Neural cell (in vitro differentiated cells): ENCODE measurements around the gene ATP4B. TPM values are rescaled to one million over a fixed set of nuclear protein-coding genes. Genes with fewer than 3 reads are reported as not detected.

Experiments
- H2AFZ ChIP-seq: fragments of 200-600, 300-800 bp; sonication (generic), shearing (Covaris generic); 2 replicates; pipeline ENCODE4 v1.6.0; 2014; ENCODE audit warnings: low read depth, mild to moderate bottlenecking, antibody characterized with exemption, low read length, moderate library complexity
- H3F3A ChIP-seq: fragments of 200-600 bp; shearing (Covaris generic); 2 replicates; pipeline ENCODE4 v1.6.1; 2016; ENCODE audit warnings: mild to moderate bottlenecking, moderate library complexity, mixed read lengths, antibody characterized with exemption, low read length; ENCODE audit not compliant: insufficient read depth, poor library complexity, severe bottlenecking
- H3K27ac ChIP-seq: fragments of 200-600, 300-800 bp; sonication (generic), shearing (Covaris generic); 2 replicates; pipeline ENCODE4 v1.5.1; 2014; ENCODE audit warnings: mild to moderate bottlenecking, low read length, moderate library complexity
- H3K27me3 ChIP-seq: fragments of 300-800, 200-600 bp; sonication (generic), shearing (Covaris generic); 2 replicates; pipeline ENCODE4 v1.6.0; 2014; ENCODE audit warnings: mild to moderate bottlenecking, low read depth, low read length, moderate library complexity; ENCODE audit not compliant: insufficient read depth
- H3K36me3 ChIP-seq: fragments of 300-800, 200-600 bp; sonication (generic), shearing (Covaris generic); 2 replicates; pipeline ENCODE4 v1.5.1; 2014; ENCODE audit warnings: mild to moderate bottlenecking, antibody characterized with exemption, low read length, moderate library complexity; ENCODE audit not compliant: insufficient read depth
- H3K4me2 ChIP-seq: fragments of 300-800, 200-600 bp; sonication (generic), shearing (Covaris generic); 2 replicates; pipeline ENCODE4 v1.6.0; 2014; ENCODE audit warnings: mild to moderate bottlenecking, low read length
- H3K4me3 ChIP-seq: fragments of 300-800, 200-600 bp; sonication (generic), shearing (Covaris generic); 2 replicates; pipeline ENCODE4 v1.5.1; 2014; ENCODE audit warnings: mild to moderate bottlenecking, low read length, moderate library complexity
- H3K79me2 ChIP-seq: fragments of 200-600 bp; shearing (Covaris generic); replicated peaks from 2 replicates; pipeline ENCODE4 v1.6.0; 2014; ENCODE audit warnings: mild to moderate bottlenecking, low read length, moderate library complexity; ENCODE audit not compliant: insufficient read depth
- H3K9ac ChIP-seq: fragments of 300-800, 200-600 bp; sonication (generic), shearing (Covaris generic); 2 replicates; pipeline ENCODE4 v1.6.1; 2016; ENCODE audit warnings: mild to moderate bottlenecking, low read length, mixed read lengths
- H3K9me2 ChIP-seq: fragments of 200-600 bp; shearing (Covaris generic); 2 replicates; pipeline ENCODE4 v1.6.1; 2016; ENCODE audit warnings: mild to moderate bottlenecking, low read length, mixed read lengths; ENCODE audit not compliant: insufficient read depth
- H3K9me3 ChIP-seq: fragments of 200-600, 300-800 bp; sonication (generic), shearing (Covaris generic); 2 replicates; pipeline ENCODE4 v1.6.1; 2016; ENCODE audit warnings: mild to moderate bottlenecking, mixed run types, low read length, moderate library complexity, mixed read lengths
- H4K20me1 ChIP-seq: fragments of 200-600 bp; shearing (Covaris generic); 2 replicates; pipeline ENCODE4 v1.6.1; 2016; ENCODE audit warnings: mild to moderate bottlenecking, mixed run types; ENCODE audit not compliant: insufficient read depth
- CTCF ChIP-seq: fragments of 450-650 bp; IDR thresholded peaks from 2 replicates; pipeline ENCODE4 v1.5.1; 2014; ENCODE audit warnings: antibody characterized with exemption, mild to moderate bottlenecking, moderate library complexity; ENCODE audit not compliant: poor library complexity, severe bottlenecking
- EP300 ChIP-seq: fragments of 450-650 bp; conservative IDR thresholded peaks from 2 replicates; pipeline ENCODE4 v1.6.1; 2014; ENCODE audit warnings: antibody characterized with exemption, mild to moderate bottlenecking, moderate library complexity; ENCODE audit not compliant: poor library complexity, severe bottlenecking
- EZH2 ChIP-seq: fragments of 200-600, 300-800 bp; shearing (Covaris generic), sonication (generic); IDR thresholded peaks from 2 replicates; pipeline ENCODE4 v1.6.1; 2014; ENCODE audit warnings: antibody characterized with exemption, low read length, borderline replicate concordance, mild to moderate bottlenecking; ENCODE audit not compliant: insufficient read depth, poor library complexity, severe bottlenecking
- MXI1 ChIP-seq: fragments of 450-650 bp; conservative IDR thresholded peaks from 2 replicates; pipeline ENCODE4 v1.6.1; 2014; ENCODE audit warnings: antibody characterized with exemption, mild to moderate bottlenecking; ENCODE audit not compliant: poor library complexity, severe bottlenecking
- POLR2AphosphoS5 ChIP-seq: IDR thresholded peaks from 2 replicates; pipeline ENCODE4 v1.6.1; 2012
- RAD21 ChIP-seq: fragments of 450-650 bp; conservative IDR thresholded peaks from 2 replicates; pipeline ENCODE4 v1.6.1; 2014; ENCODE audit warnings: antibody characterized with exemption, mild to moderate bottlenecking, moderate library complexity
- SMC3 ChIP-seq: fragments of 450-650 bp; conservative IDR thresholded peaks from 2 replicates; pipeline ENCODE4 v1.6.1; 2014; ENCODE audit warnings: antibody characterized with exemption, mild to moderate bottlenecking, moderate library complexity; ENCODE audit not compliant: poor library complexity
- TAF1 ChIP-seq: IDR thresholded peaks from 2 replicates; pipeline ENCODE4 v1.6.1; 2012; ENCODE audit warnings: low read depth
- polyA plus RNA-seq: library from polyadenylated mRNA; depleted of rRNA; stranded (reverse); fragments of >200 nt; gene quantifications from 2 replicates; pipeline ENCODE4 v1.2.3, GENCODE V29; 2014
- TF ChIP-seq, protein P1 (sequence below): IDR thresholded peaks from 2 replicates; pipeline ENCODE4 v1.6.1; 2012; ENCODE audit warnings: borderline replicate concordance

Gene ATP4B
- polyA plus RNA-seq, 1 donor from 2014 or later, result not detected

- Histone ChIP-seq H2AFZ (no peak overlapping the region), H3K4me3 (no peak overlapping the region), H3K4me2 (no peak overlapping the region), H3K9ac (no peak overlapping the region), H3K9me2 (no peaks in the 10 kb centered on the region), H3K27me3 (no peaks in the 10 kb centered on the region), H3F3A (no peaks in the 10 kb centered on the region), H3K27ac (no peak overlapping the region), H4K20me1 (no peaks in the 10 kb centered on the region), H3K36me3 (no peaks in the 10 kb centered on the region), H3K9me3 (no peaks in the 10 kb centered on the region), H3K79me2 (no peaks in the 10 kb centered on the region)
- no peak for TF ChIP-seq EZH2
- TF ChIP-seq SMC3, result no peak
- TF ChIP-seq TAF1, result no peak
- no peak for TF ChIP-seq RAD21
- TF ChIP-seq EP300, result no peak
- TF ChIP-seq, protein P1, sequence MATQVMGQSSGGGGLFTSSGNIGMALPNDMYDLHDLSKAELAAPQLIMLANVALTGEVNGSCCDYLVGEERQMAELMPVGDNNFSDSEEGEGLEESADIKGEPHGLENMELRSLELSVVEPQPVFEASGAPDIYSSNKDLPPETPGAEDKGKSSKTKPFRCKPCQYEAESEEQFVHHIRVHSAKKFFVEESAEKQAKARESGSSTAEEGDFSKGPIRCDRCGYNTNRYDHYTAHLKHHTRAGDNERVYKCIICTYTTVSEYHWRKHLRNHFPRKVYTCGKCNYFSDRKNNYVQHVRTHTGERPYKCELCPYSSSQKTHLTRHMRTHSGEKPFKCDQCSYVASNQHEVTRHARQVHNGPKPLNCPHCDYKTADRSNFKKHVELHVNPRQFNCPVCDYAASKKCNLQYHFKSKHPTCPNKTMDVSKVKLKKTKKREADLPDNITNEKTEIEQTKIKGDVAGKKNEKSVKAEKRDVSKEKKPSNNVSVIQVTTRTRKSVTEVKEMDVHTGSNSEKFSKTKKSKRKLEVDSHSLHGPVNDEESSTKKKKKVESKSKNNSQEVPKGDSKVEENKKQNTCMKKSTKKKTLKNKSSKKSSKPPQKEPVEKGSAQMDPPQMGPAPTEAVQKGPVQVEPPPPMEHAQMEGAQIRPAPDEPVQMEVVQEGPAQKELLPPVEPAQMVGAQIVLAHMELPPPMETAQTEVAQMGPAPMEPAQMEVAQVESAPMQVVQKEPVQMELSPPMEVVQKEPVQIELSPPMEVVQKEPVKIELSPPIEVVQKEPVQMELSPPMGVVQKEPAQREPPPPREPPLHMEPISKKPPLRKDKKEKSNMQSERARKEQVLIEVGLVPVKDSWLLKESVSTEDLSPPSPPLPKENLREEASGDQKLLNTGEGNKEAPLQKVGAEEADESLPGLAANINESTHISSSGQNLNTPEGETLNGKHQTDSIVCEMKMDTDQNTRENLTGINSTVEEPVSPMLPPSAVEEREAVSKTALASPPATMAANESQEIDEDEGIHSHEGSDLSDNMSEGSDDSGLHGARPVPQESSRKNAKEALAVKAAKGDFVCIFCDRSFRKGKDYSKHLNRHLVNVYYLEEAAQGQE, result no peak
- no peak for TF ChIP-seq CTCF
- TF ChIP-seq POLR2AphosphoS5, result no peak
- no peak for TF ChIP-seq MXI1
Measured at GRCh38 chr13:113668491-113668971, 10.5 kb upstream of the ATP4B start.

GRCh38 chr13:113667771-113668490 is 9.9 kb upstream of the ATP4B start:
- Histone ChIP-seq H3F3A (no peaks in the 10 kb centered on the region), H3K79me2 (no peaks in the 10 kb centered on the region), H3K9ac (no peak overlapping the region), H4K20me1 (no peaks in the 10 kb centered on the region), H3K9me2 (no peaks in the 10 kb centered on the region), H2AFZ (no peak overlapping the region), H3K4me2 (no peak overlapping the region), H3K27ac (no peak overlapping the region), H3K9me3 (no peaks in the 10 kb centered on the region), H3K4me3 (no peak overlapping the region), H3K36me3 (no peaks in the 10 kb centered on the region), H3K27me3 (no peaks in the 10 kb centered on the region)
- TF ChIP-seq TAF1 (no peak), EP300 (no peak), MXI1 (no peak), EZH2 (no peak), SMC3 (no peak), RAD21 (no peak), POLR2AphosphoS5 (no peak), CTCF (no peak)
